ENCODE data around the gene TMPRSS4. TPM values are rescaled to one million over a fixed set of nuclear protein-coding genes. Genes with fewer than 3 reads are reported as not detected.

The TMPRSS4 gene
- total and polyA plus RNA-seq, 2 of the 13 experiments (the other 11 are each of a cell fraction or from before 2014, with no cell fraction given): 0.32 TPM; not detected in 1

DNA sequence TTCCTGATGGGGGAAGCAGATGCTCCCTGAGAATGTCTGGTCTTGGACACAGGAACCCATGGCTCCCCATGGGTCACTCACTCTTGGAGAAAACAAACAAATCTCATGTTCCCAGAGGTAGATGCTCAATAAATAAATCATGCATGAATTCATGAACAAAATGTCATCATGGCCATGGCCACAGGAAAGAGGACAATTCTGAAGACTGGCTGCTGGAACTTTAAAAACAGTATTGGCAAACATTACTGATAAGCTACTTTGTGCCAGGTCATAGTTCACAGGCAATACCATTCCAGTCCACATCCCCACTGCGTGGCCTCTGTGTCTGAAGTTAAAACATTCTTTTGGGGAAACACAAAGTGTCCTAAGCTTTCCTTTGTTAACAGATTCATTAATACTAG, 19.1 kb downstream of the TMPRSS4 start (continued):
- TF ChIP-seq ZC3H13 (CRISPR knock-in tag; IDR thresholded peaks at IDR 0.05) (no peak), FOXC1 (CRISPR knock-in tag; IDR thresholded peaks at IDR 0.05; ENCODE audit: borderline replicate concordance) (no peak), BHLHE40 (IDR thresholded peaks at IDR 0.05; ENCODE audit: low read length) (no peak), HNRNPH1 (optimal IDR thresholded peaks at IDR 0.05; ENCODE audit: low read depth, low read length) (no peak), ZNF501 (CRISPR knock-in tag; IDR thresholded peaks at IDR 0.05) (no peak), SCMH1 (CRISPR knock-in tag; IDR thresholded peaks at IDR 0.05; ENCODE audit: borderline replicate concordance) (no peak), SOX5 (CRISPR knock-in tag; IDR thresholded peaks at IDR 0.05; ENCODE audit: borderline replicate concordance) (peak; percentile 92), TCF7L2 (IDR thresholded peaks at IDR 0.05; ENCODE audit: low read depth, low read length) (no peak), ZNF777 (CRISPR knock-in tag; IDR thresholded peaks at IDR 0.05) (no peak), CC2D1A (CRISPR knock-in tag; IDR thresholded peaks at IDR 0.05) (no peak), POLR2A (IDR thresholded peaks at IDR 0.05; ENCODE audit: insufficient read depth in 1 of 2, low read depth in 2 of 2, low read length in 2 of 2) (no peak), PITX1 (CRISPR knock-in tag; IDR thresholded peaks at IDR 0.05) (peak; percentile 76), SMARCE1 (IDR thresholded peaks at IDR 0.05; ENCODE audit: borderline replicate concordance) (no peak), ZNF317 (CRISPR knock-in tag; IDR thresholded peaks at IDR 0.05) (peak; percentile 74; the same call in 1 of the 2 replicates), SNAI1 (CRISPR knock-in tag; IDR thresholded peaks at IDR 0.05; ENCODE audit: borderline replicate concordance) (no peak), ZNF549 (CRISPR knock-in tag; IDR thresholded peaks at IDR 0.05) (no peak), GATAD2A (CRISPR knock-in tag; IDR thresholded peaks at IDR 0.05) (peak; percentile 93), GTF3A (CRISPR knock-in tag; conservative IDR thresholded peaks at IDR 0.05) (no peak)
- TF ChIP-seq, protein P1, sequence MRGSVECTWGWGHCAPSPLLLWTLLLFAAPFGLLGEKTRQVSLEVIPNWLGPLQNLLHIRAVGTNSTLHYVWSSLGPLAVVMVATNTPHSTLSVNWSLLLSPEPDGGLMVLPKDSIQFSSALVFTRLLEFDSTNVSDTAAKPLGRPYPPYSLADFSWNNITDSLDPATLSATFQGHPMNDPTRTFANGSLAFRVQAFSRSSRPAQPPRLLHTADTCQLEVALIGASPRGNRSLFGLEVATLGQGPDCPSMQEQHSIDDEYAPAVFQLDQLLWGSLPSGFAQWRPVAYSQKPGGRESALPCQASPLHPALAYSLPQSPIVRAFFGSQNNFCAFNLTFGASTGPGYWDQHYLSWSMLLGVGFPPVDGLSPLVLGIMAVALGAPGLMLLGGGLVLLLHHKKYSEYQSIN (CRISPR knock-in tag; IDR thresholded peaks at IDR 0.05; ENCODE audit: borderline replicate concordance): no peak
- TF ChIP-seq, protein P2, sequence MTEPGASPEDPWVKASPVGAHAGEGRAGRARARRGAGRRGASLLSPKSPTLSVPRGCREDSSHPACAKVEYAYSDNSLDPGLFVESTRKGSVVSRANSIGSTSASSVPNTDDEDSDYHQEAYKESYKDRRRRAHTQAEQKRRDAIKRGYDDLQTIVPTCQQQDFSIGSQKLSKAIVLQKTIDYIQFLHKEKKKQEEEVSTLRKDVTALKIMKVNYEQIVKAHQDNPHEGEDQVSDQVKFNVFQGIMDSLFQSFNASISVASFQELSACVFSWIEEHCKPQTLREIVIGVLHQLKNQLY (CRISPR knock-in tag; IDR thresholded peaks at IDR 0.05): peak; percentile 99
- TF ChIP-seq, protein P3, sequence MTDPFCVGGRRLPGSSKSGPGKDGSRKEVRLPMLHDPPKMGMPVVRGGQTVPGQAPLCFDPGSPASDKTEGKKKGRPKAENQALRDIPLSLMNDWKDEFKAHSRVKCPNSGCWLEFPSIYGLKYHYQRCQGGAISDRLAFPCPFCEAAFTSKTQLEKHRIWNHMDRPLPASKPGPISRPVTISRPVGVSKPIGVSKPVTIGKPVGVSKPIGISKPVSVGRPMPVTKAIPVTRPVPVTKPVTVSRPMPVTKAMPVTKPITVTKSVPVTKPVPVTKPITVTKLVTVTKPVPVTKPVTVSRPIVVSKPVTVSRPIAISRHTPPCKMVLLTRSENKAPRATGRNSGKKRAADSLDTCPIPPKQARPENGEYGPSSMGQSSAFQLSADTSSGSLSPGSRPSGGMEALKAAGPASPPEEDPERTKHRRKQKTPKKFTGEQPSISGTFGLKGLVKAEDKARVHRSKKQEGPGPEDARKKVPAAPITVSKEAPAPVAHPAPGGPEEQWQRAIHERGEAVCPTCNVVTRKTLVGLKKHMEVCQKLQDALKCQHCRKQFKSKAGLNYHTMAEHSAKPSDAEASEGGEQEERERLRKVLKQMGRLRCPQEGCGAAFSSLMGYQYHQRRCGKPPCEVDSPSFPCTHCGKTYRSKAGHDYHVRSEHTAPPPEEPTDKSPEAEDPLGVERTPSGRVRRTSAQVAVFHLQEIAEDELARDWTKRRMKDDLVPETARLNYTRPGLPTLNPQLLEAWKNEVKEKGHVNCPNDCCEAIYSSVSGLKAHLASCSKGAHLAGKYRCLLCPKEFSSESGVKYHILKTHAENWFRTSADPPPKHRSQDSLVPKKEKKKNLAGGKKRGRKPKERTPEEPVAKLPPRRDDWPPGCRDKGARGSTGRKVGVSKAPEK (CRISPR knock-in tag; IDR thresholded peaks at IDR 0.05; ENCODE audit: borderline replicate concordance): peak; percentile 70; the same call in 1 of the 2 replicates
- TF ChIP-seq, protein P4, sequence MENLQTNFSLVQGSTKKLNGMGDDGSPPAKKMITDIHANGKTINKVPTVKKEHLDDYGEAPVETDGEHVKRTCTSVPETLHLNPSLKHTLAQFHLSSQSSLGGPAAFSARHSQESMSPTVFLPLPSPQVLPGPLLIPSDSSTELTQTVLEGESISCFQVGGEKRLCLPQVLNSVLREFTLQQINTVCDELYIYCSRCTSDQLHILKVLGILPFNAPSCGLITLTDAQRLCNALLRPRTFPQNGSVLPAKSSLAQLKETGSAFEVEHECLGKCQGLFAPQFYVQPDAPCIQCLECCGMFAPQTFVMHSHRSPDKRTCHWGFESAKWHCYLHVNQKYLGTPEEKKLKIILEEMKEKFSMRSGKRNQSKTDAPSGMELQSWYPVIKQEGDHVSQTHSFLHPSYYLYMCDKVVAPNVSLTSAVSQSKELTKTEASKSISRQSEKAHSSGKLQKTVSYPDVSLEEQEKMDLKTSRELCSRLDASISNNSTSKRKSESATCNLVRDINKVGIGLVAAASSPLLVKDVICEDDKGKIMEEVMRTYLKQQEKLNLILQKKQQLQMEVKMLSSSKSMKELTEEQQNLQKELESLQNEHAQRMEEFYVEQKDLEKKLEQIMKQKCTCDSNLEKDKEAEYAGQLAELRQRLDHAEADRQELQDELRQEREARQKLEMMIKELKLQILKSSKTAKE (CRISPR knock-in tag; IDR thresholded peaks at IDR 0.05; ENCODE audit: borderline replicate concordance): peak; percentile 73; the same call in 1 of the 2 replicates

Data from HepG2 (cell line).